Adrenal gland (tissue), 12 donors: Measurements from ENCODE around the gene ANKRD44. TPM values are rescaled to one million over a fixed set of nuclear protein-coding genes. Genes with fewer than 3 reads are reported as not detected.

Experiments
- DNase-seq, 7 donors: peaks; one replicate each; pipeline ENCODE4 v3.0.0-alpha.2; 2019 to 2020
- H3K27ac ChIP-seq, 5 donors: fragments of 200-600 bp; sonication (generic) in 4 of 5; 1 replicate in 3 of 5; 2 replicates in 2 of 5; pipeline versions ENCODE4 v1.5.1 to v1.8.0; 2016 to 2020; ENCODE audit warnings: mild to moderate bottlenecking in 1 of 5
- H3K27me3 ChIP-seq: fragments of 200-600 bp; 2 replicates; pipeline ENCODE4 v1.8.0; 2021
- H3K36me3 ChIP-seq, 2 donors: fragments of 200-600 bp; replicated peaks in 1 of 2; 1 replicate in 1 of 2; 2 replicates in 1 of 2; pipeline versions ENCODE4 v1.5.1 to v1.8.0; 2018 to 2022
- H3K4me1 ChIP-seq, 2 donors: fragments of 200-600 bp; replicated peaks in 1 of 2; 1 replicate in 1 of 2; 2 replicates in 1 of 2; pipeline versions ENCODE4 v1.5.1 to v1.8.0; 2018 to 2021
- H3K4me3 ChIP-seq, 4 donors: fragments of 200-600 bp; sonication (generic) in 3 of 4; one replicate each; pipeline ENCODE4 v1.5.1; 2016 to 2018
- H3K9me3 ChIP-seq, 3 donors: fragments of 200-600 bp; sonication (generic) in 1 of 3; replicated peaks in 1 of 3; 1 replicate in 2 of 3; 2 replicates in 1 of 3; pipeline versions ENCODE4 v1.5.1 to v1.8.0; 2016 to 2021
- CTCF ChIP-seq, 6 experiments: fragments of 450-650 bp in 4 of 6; fragments of 200-600 bp in 2 of 6; sonication (generic) in 1 of 6; IDR thresholded peaks; 1 replicate in 5 of 6; 2 replicates in 1 of 6; pipeline versions ENCODE4 v1.5.1 to v1.8.0; 2016 to 2021; ENCODE audit warnings: antibody characterized with exemption in 6 of 6, mild to moderate bottlenecking in 2 of 6, moderate library complexity in 1 of 6
- POLR2A ChIP-seq, 2 donors: fragments of 450-650 bp; IDR thresholded peaks; one replicate each; pipeline ENCODE4 v1.6.1; 2017; ENCODE audit warnings: antibody characterized with exemption in 2 of 2, mild to moderate bottlenecking in 2 of 2, moderate library complexity in 1 of 2
- WGBS, 4 donors: extraction: QIAGEN DNeasy Blood & Tissue Kit in 2 of 4; methylation state at CpG; one replicate each; pipeline versions ENCODE4 v1.1.5 to v1.1.7; 2013 to 2017; 5-methylcytosine and 5-hydroxymethylcytosine counted together
- intact Hi-C, 2 donors: fragments of 100-400 bp; cut with DNase I; formaldehyde crosslinking; loops; one replicate each; pipeline versions ENCODE4 v1.14.1 to v1.15.0; 2022 to 2023
- polyA plus RNA-seq, 3 donors: library from polyadenylated mRNA; stranded (reverse); fragments of 200-250 nt in 2 of 3; fragments of 350-450 nt in 1 of 3; fragmentation: Illumina TruSeq in 1 of 3; extraction: RNeasy Lipid Tissue Mini Kit (QIAGEN cat#74804) in 1 of 3; gene quantifications; one replicate each; pipeline ENCODE4 v1.2.3, GENCODE V29; 2013 to 2014
- total RNA-seq, 9 donors: library from RNA; depleted of rRNA in 4 of 9; stranded (reverse); fragments of >200 nt in 4 of 9; fragments of 120-200 nt in 1 of 9; fragmentation: NEBNext Ultra II Directional in 1 of 9; extraction: Animal tissue kit (Norgen Biotek cat#: 25700) in 1 of 9; gene quantifications; one replicate each; pipeline versions ENCODE4 v1.1.0 to v1.2.4, GENCODE V29; 2013 to 2023
- donor health status: healthy with polysubstance abuse.
- donor health status: Bipolar disorder and iron deficiency.
- donor health status: DM: yes; HTN: yes; CAD: no.
- donor health status: DM: no; HTN: no; CAD: no.
- donor health status: DM: no; HTN: no; CAD: no.
- donor health status: DM: yes; HTN: yes; CAD: no.

Gene ANKRD44
- total and polyA plus RNA-seq, 12 donors = 3.8 to 40.2 (median 21.3) TPM

GRCh38 chr2:197286805-197287595 lies 23.6 kb downstream of the ANKRD44 start:
- H3K9me3 ChIP-seq = no peaks in the 10 kb centered on the region
- H3K27me3 ChIP-seq = no peaks in the 10 kb centered on the region
- no peaks in the 10 kb centered on the region for H3K36me3 ChIP-seq
- peak; percentile 61 to 87 (median 75) for DNase-seq
- H3K4me1 ChIP-seq = peaks cover 5 to 11% of the 10 kb centered on the region in 2 donors
- peak overlapping the region in 2 of 5 donors; percentile 53 to 55 for H3K27ac ChIP-seq
- intact Hi-C loops = no loop called here
- 52 to 58% (median 56%) methylated on average over 8 of the region's 8 CpGs for WGBS, 4 donors
- H3K4me3 ChIP-seq = no peak overlapping the region
- no peak for TF ChIP-seq POLR2A (IDR thresholded peaks at IDR 0.05)
- no peak for TF ChIP-seq CTCF (IDR thresholded peaks at IDR 0.05)

GRCh38 chr2:197285361-197285760 lies 25.2 kb downstream of the ANKRD44 start:
- WGBS, 4 donors = 84 to 91% (median 90%) methylated on average over 3 of the region's 3 CpGs

GRCh38 chr2:197284956-197285355 lies 25.6 kb downstream of the ANKRD44 start:
- Histone ChIP-seq H3K9me3 (no peaks in the 10 kb centered on the region), H3K36me3 (no peaks in the 10 kb centered on the region), H3K4me1 (peaks cover 5 to 21% of the 10 kb centered on the region in 2 donors), H3K27me3 (no peaks in the 10 kb centered on the region), H3K27ac (no peak overlapping the region), H3K4me3 (no peak overlapping the region)
- no peak for DNase-seq
- intact Hi-C loops = no loop called here
- TF ChIP-seq CTCF (IDR thresholded peaks at IDR 0.05) = no peak
- no peak for TF ChIP-seq POLR2A (IDR thresholded peaks at IDR 0.05)

More at GRCh38 chr2:197285361-197285760, 25.2 kb downstream of the ANKRD44 start:
- no peaks in the 10 kb centered on the region for H3K9me3 ChIP-seq
- peak in 1 of 7 donors; percentile 4 for DNase-seq
- TF ChIP-seq CTCF (IDR thresholded peaks at IDR 0.05) = no peak
- no peak for TF ChIP-seq POLR2A (IDR thresholded peaks at IDR 0.05)
- H3K36me3 ChIP-seq = no peaks in the 10 kb centered on the region
- peaks cover 5 to 21% of the 10 kb centered on the region in 2 donors for H3K4me1 ChIP-seq
- H3K4me3 ChIP-seq = no peak overlapping the region
- H3K27ac ChIP-seq = no peak overlapping the region
- no peaks in the 10 kb centered on the region for H3K27me3 ChIP-seq
- intact Hi-C loops = no loop called here

- 49 to 66% (median 54%) methylated on average over 2 of the region's 2 CpGs for WGBS, 4 donors
- no peak overlapping the region for H3K4me3 ChIP-seq
- H3K27ac ChIP-seq = no peak overlapping the region
- H3K27me3 ChIP-seq = no peaks in the 10 kb centered on the region
- no peak for DNase-seq
- H3K4me1 ChIP-seq = peaks cover 0 to 24% of the 10 kb centered on the region in 2 donors
- TF ChIP-seq CTCF (IDR thresholded peaks at IDR 0.05) (no peak), POLR2A (IDR thresholded peaks at IDR 0.05) (no peak)
- no peaks in the 10 kb centered on the region for H3K36me3 ChIP-seq
- no peaks in the 10 kb centered on the region for H3K9me3 ChIP-seq
- intact Hi-C loops = no loop called here
Observed at GRCh38 chr2:197281421-197281820, 29.2 kb downstream of the ANKRD44 start.
